K562 (cell line): Measurements from ENCODE around the gene SBNO1. TPM values are rescaled to one million over a fixed set of nuclear protein-coding genes. Genes with fewer than 3 reads are reported as not detected.

Experiments used
- BCL6 ChIP-seq: fragments of 250-450 bp; sonication (Bioruptor Pico); IDR thresholded peaks from 2 replicates; pipeline ENCODE4 v1.4.0; 2020
- CBX5 ChIP-seq: IDR thresholded peaks from 2 replicates; pipeline ENCODE4 v1.6.1; 2014; ENCODE audit warnings: low read depth, borderline replicate concordance
- EP400 ChIP-seq: fragments of 450-650 bp; IDR thresholded peaks from 2 replicates; pipeline ENCODE4 v1.6.1; 2017; ENCODE audit warnings: antibody characterized with exemption, mild to moderate bottlenecking, moderate library complexity
- EZH2 ChIP-seq: IDR thresholded peaks from 2 replicates; pipeline ENCODE4 v1.6.1; 2012; ENCODE audit warnings: low read depth, mild to moderate bottlenecking, inconsistent platforms, low read length, borderline replicate concordance
- FOXK1 ChIP-seq: sonication (generic); formaldehyde crosslinking; IDR thresholded peaks from 2 replicates; pipeline ENCODE4 v1.8.0; 2022; ENCODE audit warnings: missing genetic modification reagents, mild to moderate bottlenecking, borderline replicate concordance
- GATAD2A ChIP-seq: fragments of 450-650 bp; IDR thresholded peaks from 2 replicates; pipeline ENCODE4 v1.6.1; 2017
- MECOM ChIP-seq: fragments of 250-450 bp; sonication (Bioruptor Pico); IDR thresholded peaks from 2 replicates; pipeline ENCODE4 v1.8.0; 2022; ENCODE audit warnings: inconsistent platforms
- NRF1 ChIP-seq, 2 experiments: fragments of 450-650 bp; IDR thresholded peaks in 1 of 2; conservative IDR thresholded peaks in 1 of 2; 2 replicates each; pipeline ENCODE4 v1.6.1; 2014; ENCODE audit warnings: mild to moderate bottlenecking in 2 of 2
- RBFOX2 ChIP-seq: fragments of 200-400 bp; formaldehyde crosslinking; IDR thresholded peaks from 2 replicates; pipeline ENCODE4 v1.6.1; 2017; ENCODE audit warnings: low read depth, mild to moderate bottlenecking, low read length, moderate library complexity
- RBM14 ChIP-seq: fragments of 200-400 bp; formaldehyde crosslinking; IDR thresholded peaks from 2 replicates; pipeline ENCODE4 v1.6.1; 2018; ENCODE audit warnings: low read depth, mild to moderate bottlenecking, low read length, moderate library complexity, borderline replicate concordance; ENCODE audit not compliant: insufficient read depth
- SMARCE1 ChIP-seq: fragments of 450-650 bp; IDR thresholded peaks from 2 replicates; pipeline ENCODE4 v1.7.1; 2016; ENCODE audit warnings: mild to moderate bottlenecking
- STAG1 ChIP-seq: sonication (generic); formaldehyde crosslinking; IDR thresholded peaks from 2 replicates; pipeline ENCODE4 v1.5.0; 2020; ENCODE audit warnings: missing genetic modification reagents, borderline replicate concordance
- TAF1 ChIP-seq: IDR thresholded peaks from 2 replicates; pipeline ENCODE4 v1.6.1; 2011; ENCODE audit warnings: mild to moderate bottlenecking, low read length, moderate library complexity; ENCODE audit not compliant: insufficient read depth, control insufficient read depth, severe bottlenecking; ENCODE audit errors: extremely low read depth
- TEAD2 ChIP-seq: fragments of 450-650 bp; IDR thresholded peaks from 2 replicates; pipeline ENCODE4 v1.6.1; 2016; ENCODE audit warnings: missing genetic modification characterization, control low read depth, missing compliant biosample characterization
- ZEB2 ChIP-seq: fragments of 450-650 bp; IDR thresholded peaks from 2 replicates; pipeline ENCODE4 v1.6.1; 2016
- ZNF143 ChIP-seq: sonication (generic); formaldehyde crosslinking; IDR thresholded peaks from 2 replicates; pipeline ENCODE4 v1.9.0; 2022; ENCODE audit warnings: mild to moderate bottlenecking, missing genetic modification reagents
- ZNF224 ChIP-seq: sonication (generic); formaldehyde crosslinking; IDR thresholded peaks from 2 replicates; pipeline ENCODE4 v1.8.0; 2022; ENCODE audit warnings: mild to moderate bottlenecking, missing genetic modification reagents
- ZNF507 ChIP-seq: conservative IDR thresholded peaks from 2 replicates; pipeline ENCODE4 v1.6.1; 2017; ENCODE audit warnings: missing genetic modification characterization, missing compliant biosample characterization
- polyA plus RNA-seq, 8 experiments: library from polyadenylated mRNA; depleted of rRNA in 4 of 8; stranded (reverse) in 5 of 8; unstranded in 3 of 8; fragments of >200 nt; fragmentation: Nextera tagmentation in 2 of 8; fragmentation: Illumina TruSeq in 1 of 8; extraction: Ambion mirVana in 2 of 8; extraction: Trizol in 1 of 8; gene quantifications; 2 replicates each; pipeline versions ENCODE4 v1.2.1 to v1.2.3, GENCODE V29; 2011 to 2014; ENCODE audit warnings: inconsistent platforms in 1 of 8, missing spikeins in 1 of 8
- total RNA-seq, 7 experiments: library from RNA; depleted of rRNA in 6 of 7; stranded (reverse); fragments of >200 nt in 6 of 7; fragmentation: Illumina TruSeq in 2 of 7; extraction: Trizol in 2 of 7; gene quantifications; 2 replicates each; pipeline versions ENCODE4 v1.2.1 to v1.2.3, GENCODE V29; 2011 to 2021; ENCODE audit warnings: low replicate concordance in 1 of 7
- TF ChIP-seq, protein P1 (sequence below): fragments of 450-650 bp; IDR thresholded peaks from 2 replicates; pipeline ENCODE4 v1.6.1; 2016
- TF ChIP-seq, protein P2 (sequence below): fragments of 250-450 bp; sonication (Bioruptor Pico); IDR thresholded peaks from 2 replicates; pipeline ENCODE4 v1.8.0; 2021; ENCODE audit warnings: moderate library complexity, mild to moderate bottlenecking, inconsistent platforms
- TF ChIP-seq, protein P3 (sequence below): sonication (generic); formaldehyde crosslinking; IDR thresholded peaks from 2 replicates; pipeline ENCODE4 v1.8.1; 2023; ENCODE audit warnings: mild to moderate bottlenecking, missing genetic modification reagents
- TF ChIP-seq, protein P4 (sequence below), 2 experiments: IDR thresholded peaks; 2 replicates each; pipeline ENCODE4 v1.6.1; 2011; ENCODE audit warnings: borderline replicate concordance in 1 of 2, control low read depth in 1 of 2, low read depth in 1 of 2, low read length in 1 of 2, mild to moderate bottlenecking in 1 of 2, mixed read lengths in 1 of 2, moderate library complexity in 1 of 2; ENCODE audit not compliant: insufficient read depth in 1 of 2, insufficient read length in 1 of 2, poor library complexity in 1 of 2, severe bottlenecking in 1 of 2; ENCODE audit errors: extremely low read depth in 1 of 2
- TF ChIP-seq, protein P5 (sequence below): sonication (generic); formaldehyde crosslinking; IDR thresholded peaks from 2 replicates; pipeline ENCODE4 v1.8.0; 2022; ENCODE audit warnings: mild to moderate bottlenecking, missing genetic modification reagents

SBNO1 gene
- total and polyA plus RNA-seq, 9 of the 15 experiments (the other 6 are each of a cell fraction or from before 2014, with no cell fraction given) = 14.9 to 77.1 (median 35.9) TPM

DNA sequence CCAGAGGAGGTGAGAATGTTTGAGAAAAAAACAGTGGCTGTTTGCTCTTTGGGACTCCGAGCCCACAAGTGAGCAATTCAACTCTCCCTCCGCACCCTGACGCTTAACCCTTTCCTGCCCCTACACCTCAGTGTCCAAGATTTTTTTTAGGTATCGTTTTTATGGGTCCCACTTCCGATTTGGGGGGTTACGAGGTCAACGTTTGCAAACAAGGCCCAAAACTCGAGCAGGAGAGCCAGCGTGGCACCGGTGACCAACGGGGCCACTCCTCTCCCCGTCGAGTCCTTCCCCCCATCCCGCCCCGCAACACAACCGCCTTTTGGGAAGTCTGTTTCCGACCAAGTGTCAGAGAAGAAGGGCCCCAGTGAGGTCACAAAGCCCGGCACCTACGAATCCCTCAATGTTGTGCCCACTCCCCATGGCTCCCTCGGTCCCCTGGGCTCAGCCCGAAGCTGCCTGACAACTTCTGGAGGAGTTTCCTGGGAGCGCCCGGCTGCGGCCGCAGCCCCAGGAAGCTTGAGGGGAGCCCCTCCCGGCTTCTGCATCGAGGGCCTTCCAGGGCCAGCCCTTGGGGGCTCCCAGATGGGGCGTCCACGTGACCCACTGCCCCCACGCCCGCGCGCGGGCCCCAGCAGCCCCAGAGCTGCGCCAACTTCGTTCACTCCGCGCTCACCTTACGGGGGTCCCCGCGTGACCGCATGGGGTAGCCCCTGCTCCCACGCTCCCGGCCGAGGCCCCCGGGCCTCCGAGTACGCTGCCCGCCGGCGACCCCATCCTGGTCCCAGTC, 94.2 kb downstream of the SBNO1 start (continued):
- TF ChIP-seq EZH2 (no peak), ZNF224 (CRISPR knock-in tag) (no peak), STAG1 (no peak), RBFOX2 (0 out of 2 replicates have a peak, but pooled peaks have one; percentile 31), MECOM (CRISPR knock-in tag) (no peak), TAF1 (no peak), SMARCE1 (no peak), ZNF507 (tag) (no peak), NRF1 (conservative IDR thresholded peaks at IDR 0.05 in 1 of 2, IDR thresholded peaks at IDR 0.05 in 1 of 2) (0 out of 4 replicates have a peak, but pooled peaks of 1 of the 2 experiments have one; percentile 8), FOXK1 (CRISPR knock-in tag) (0 out of 2 replicates have a peak, but pooled peaks have one; percentile 36), CBX5 (no peak), RBM14 (no peak), ZNF143 (CRISPR knock-in tag) (no peak), GATAD2A (no peak), ZEB2 (no peak), TEAD2 (tag) (no peak), EP400 (0 out of 2 replicates have a peak, but pooled peaks have one; percentile 5), BCL6 (CRISPR knock-in tag) (no peak)
- TF ChIP-seq, protein P1, sequence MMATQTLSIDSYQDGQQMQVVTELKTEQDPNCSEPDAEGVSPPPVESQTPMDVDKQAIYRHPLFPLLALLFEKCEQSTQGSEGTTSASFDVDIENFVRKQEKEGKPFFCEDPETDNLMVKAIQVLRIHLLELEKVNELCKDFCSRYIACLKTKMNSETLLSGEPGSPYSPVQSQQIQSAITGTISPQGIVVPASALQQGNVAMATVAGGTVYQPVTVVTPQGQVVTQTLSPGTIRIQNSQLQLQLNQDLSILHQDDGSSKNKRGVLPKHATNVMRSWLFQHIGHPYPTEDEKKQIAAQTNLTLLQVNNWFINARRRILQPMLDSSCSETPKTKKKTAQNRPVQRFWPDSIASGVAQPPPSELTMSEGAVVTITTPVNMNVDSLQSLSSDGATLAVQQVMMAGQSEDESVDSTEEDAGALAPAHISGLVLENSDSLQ = no peak
- TF ChIP-seq, protein P2, sequence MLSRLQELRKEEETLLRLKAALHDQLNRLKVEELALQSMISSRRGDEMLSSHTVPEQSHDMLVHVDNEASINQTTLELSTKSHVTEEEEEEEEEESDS (CRISPR knock-in tag) = no peak
- TF ChIP-seq, protein P3, sequence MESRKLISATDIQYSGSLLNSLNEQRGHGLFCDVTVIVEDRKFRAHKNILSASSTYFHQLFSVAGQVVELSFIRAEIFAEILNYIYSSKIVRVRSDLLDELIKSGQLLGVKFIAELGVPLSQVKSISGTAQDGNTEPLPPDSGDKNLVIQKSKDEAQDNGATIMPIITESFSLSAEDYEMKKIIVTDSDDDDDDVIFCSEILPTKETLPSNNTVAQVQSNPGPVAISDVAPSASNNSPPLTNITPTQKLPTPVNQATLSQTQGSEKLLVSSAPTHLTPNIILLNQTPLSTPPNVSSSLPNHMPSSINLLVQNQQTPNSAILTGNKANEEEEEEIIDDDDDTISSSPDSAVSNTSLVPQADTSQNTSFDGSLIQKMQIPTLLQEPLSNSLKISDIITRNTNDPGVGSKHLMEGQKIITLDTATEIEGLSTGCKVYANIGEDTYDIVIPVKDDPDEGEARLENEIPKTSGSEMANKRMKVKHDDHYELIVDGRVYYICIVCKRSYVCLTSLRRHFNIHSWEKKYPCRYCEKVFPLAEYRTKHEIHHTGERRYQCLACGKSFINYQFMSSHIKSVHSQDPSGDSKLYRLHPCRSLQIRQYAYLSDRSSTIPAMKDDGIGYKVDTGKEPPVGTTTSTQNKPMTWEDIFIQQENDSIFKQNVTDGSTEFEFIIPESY (CRISPR knock-in tag) = 0 out of 2 replicates have a peak, but pooled peaks have one; percentile 12
- TF ChIP-seq, protein P4, sequence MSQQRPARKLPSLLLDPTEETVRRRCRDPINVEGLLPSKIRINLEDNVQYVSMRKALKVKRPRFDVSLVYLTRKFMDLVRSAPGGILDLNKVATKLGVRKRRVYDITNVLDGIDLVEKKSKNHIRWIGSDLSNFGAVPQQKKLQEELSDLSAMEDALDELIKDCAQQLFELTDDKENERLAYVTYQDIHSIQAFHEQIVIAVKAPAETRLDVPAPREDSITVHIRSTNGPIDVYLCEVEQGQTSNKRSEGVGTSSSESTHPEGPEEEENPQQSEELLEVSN (IDR thresholded peaks at IDR 0.05; ENCODE audit: borderline replicate concordance in 1 of 2, extremely low read depth in 1 of 2, insufficient read depth in 1 of 2, insufficient read length in 1 of 2, low read depth in 1 of 2, low read length in 1 of 2, poor library complexity in 1 of 2, severe bottlenecking in 1 of 2) = peak; percentile 8 to 23
- TF ChIP-seq, protein P5, sequence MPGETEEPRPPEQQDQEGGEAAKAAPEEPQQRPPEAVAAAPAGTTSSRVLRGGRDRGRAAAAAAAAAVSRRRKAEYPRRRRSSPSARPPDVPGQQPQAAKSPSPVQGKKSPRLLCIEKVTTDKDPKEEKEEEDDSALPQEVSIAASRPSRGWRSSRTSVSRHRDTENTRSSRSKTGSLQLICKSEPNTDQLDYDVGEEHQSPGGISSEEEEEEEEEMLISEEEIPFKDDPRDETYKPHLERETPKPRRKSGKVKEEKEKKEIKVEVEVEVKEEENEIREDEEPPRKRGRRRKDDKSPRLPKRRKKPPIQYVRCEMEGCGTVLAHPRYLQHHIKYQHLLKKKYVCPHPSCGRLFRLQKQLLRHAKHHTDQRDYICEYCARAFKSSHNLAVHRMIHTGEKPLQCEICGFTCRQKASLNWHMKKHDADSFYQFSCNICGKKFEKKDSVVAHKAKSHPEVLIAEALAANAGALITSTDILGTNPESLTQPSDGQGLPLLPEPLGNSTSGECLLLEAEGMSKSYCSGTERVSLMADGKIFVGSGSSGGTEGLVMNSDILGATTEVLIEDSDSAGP (CRISPR knock-in tag) = no peak
